Measurements from ENCODE around the gene UQCR10.
A peak's percentile ranks its signal among the peaks of the same experiment; 100 is the strongest.

UQCR10 gene

DNA sequence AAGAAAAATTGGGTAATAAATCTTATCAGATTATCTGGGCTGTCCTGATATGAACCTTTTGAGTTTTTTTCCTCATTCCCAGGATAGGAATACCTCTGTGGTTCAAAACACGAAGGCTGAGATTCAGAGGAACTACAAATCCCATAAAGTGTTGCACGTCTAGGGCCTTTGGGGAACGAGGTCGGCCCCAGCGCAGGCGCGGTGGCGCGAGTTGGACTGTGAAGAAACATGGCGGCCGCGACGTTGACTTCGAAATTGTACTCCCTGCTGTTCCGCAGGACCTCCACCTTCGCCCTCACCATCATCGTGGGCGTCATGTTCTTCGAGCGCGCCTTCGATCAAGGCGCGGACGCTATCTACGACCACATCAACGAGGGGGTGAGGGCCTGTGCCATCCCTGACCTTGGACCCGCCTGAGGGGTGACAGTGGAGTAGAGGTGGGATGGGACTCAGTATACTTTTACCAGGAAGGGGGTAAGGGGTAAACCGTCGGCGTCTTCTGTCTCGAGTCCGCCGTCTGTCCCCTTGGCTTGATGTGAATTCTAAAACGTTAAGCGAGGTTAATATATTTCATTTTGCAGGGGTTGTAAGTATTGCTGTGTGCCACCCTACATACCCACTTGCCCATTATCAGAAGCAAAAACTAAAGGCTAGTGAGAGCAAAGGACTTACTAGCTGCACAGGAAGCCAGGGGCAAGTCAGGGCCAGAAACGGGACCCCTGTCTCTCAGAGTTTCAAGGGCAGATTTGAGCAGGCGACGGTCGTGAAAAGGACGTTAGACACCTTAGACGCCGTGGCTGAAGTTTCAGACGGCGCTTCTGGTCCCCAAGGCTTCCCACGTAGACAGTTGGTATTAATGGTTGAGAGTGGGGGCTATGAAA is at the start of gene UQCR10:
Gene UQCR10, plus strand, starts transcription at position 199 of the 881 bp plus-strand sequence. Its CDS starts 30 bp downstream, at position 229.
- DNase-seq (ENCODE audit: low spot score): peak; percentile 90

DNA sequence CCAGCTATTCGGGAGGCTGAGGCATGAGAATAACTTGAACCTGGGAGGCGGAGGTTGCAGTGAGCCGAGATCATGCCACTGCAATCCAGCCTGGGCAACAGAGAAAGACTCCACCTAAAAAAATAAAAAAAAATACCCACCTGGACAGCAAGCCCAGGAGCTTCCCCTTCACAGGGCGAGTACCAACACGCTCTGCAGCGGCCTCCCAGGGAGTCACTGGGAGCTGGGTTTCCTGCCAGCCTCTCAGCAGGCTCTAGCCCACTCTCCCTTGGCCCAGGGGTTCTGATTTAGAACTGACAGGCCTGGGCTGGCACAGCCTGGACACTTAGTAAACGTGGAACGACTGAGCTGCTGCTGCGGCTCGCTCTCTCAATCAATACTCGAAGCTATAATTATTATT is 49.4 kb upstream of the UQCR10 start:
- DNase-seq (ENCODE audit: low spot score): no peak

DNA sequence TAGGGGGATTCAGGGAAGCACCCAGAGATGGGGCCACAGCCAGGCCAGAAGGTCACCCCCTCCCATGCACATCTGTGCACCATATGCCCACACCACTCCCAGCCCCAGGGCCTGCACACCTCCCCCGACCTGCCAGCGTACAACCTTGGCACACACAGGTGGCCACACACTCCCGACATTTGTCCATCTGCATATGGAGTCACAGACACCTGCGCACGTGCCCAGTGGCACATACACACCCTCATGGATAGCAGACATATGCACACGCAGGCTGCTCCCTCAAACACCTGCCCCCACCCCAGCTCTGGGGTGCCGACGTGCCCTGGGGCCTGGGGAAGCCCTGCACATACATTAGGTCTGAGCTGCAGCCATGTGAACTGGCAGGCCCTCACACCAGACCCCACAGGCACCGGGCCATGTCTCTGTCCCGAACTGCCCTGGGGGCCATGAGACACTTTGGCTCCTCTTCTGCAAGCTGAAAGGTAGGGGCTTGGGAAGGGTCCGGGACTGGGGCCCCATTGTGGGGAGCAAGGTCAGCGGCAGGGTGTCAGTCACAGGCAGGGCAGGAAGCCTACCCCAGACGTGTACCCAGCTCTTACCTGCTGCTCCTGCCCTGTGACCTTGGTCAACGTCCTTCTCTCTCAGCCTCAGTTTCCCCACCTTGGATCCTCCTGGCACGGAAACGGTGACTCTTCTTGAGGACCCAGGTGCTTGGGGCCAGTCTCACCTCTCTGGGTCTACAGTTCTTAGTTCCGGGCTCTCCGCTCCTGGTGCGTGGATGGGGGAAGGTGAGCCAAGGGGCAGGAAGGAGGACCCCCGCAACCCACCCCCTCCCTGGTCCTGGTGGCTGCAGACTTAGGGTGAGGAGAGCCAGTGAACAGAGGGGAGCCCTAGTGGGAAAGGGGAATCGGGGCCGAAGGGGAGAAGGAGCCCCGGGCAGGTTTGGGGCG is 47.9 kb upstream of the UQCR10 start:
- no peak for DNase-seq (ENCODE audit: low spot score)

DNA sequence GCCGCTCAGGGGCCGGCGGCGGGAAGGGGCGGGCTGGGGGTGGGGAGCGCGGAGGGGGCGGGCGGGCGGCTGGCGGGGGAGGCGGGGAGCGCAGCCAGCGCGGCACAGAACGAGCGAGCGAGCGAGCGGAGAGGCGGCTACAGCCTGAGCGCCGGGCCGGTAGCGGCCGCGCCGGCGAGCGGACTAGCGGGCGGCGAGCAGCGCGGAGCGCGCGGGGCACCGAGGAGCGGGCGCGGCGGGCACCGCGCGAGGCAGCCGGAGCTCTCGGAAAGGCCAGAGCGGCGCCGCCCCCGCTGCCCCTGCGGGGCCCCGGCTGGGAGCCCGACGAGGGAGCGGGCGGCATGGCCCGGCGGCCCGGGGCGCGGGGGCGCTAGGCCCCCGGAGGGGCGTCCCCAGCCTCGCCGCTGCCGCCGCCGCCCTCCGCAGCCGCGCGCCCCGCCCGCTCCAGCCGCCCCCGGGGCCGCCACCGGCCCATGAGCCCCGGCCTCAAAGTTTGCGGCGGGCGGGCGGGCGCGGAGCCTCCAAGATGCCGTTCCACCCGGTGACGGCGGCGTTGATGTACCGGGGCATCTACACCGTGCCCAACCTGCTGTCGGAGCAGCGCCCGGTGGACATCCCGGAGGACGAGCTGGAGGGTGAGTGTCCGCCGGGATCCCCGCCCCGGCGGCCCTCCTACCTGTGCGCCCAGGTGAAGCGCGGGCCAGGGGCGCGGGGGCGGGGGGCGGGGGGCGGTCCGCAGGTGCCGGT is 47.1 kb upstream of the UQCR10 start, which contains the start of gene CABP7:
Gene CABP7, plus strand, starts transcription at position 105 of the 747 bp plus-strand sequence. Its CDS starts 422 bp downstream, at position 527.
- DNase-seq (ENCODE audit: low spot score): no peak

DNA sequence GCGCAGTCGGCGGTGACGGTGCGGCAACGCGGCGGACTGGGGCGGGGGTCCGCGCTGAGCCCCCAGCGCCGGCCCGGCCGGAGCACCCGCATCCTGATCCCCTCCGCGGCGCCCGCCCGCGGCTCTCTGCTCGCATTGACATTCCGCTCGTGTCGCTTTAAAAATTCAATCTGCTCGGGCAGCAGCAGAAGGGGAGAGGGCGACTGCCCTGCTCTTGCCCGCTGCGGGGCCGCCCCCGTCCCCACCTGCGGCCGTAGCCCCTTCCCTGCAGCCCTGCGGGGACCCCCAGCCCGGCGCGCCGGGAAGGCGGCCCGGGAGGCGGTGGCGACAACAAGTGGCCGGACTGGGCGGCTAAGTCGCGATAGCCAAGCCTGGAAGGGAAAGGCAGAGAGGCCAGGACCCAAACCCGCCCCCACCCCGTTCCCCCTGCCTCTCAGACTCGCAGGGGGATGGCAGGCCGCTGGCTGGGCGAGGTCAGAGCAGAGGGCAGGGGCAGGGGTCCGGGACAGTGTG is 46.3 kb upstream of the UQCR10 start:
- no peak for DNase-seq (ENCODE audit: low spot score)

DNA sequence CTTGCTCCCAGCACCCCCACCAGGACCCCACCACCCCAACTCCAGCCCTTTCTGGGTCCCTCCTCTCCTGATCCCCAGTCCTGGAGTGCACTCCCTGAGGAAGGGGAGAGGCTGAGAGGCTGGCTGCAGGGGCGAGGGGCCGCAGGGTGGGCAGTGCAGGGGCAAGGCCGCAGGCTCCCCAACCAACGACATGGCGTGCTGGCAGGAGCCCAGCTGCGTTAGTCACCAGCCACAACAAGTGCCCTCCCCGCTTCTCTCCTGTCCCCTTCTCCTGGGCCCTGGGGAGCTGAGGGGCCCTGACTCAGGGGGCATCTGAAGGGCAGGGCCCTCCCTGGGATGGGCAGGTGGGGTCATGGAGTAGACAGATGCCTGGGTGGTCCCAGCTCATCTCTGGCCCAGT is 45.0 kb upstream of the UQCR10 start:
- DNase-seq (ENCODE audit: low spot score): no peak

DNA sequence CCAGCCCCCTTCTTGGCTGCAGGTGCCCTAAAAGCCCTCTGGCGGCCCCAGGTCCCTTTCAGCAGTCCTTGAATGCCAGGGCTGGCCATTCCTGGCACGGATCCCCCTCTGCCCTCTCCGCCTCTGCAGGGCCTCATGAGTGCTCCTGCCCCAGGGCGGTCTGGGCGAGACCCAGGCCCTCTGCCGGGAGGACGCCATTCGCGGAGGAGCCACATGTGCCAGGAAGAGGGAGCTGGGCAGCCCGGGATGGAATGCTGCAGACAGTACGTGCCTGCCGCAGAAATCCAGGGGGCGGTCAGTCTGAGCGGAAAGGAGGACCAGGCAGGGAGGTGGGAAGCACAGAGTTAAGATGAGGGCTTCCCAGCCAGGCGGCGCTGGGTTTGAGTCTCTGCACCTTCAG is 44.6 kb upstream of the UQCR10 start:
- no peak for DNase-seq (ENCODE audit: low spot score)

DNA sequence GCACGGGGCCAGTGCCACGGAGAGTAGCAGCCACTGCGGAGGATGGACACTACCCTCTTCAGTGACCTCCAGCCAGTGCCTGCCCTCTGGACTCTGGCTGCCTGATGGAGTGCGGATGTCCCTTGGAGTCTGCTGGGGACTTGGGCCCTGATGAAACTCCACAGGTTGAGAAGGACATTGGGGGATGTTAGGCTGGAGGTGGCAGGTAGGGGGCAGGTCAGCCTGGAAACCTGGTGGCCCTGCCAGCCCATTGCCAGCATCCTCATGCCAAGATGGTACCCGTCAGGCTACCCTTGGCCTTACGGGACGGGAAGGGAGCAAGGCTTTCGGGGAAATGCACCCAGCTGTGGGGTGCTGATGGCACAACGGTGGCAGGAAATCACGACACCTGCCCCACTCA is 43.4 kb upstream of the UQCR10 start:
- no peak for DNase-seq (ENCODE audit: low spot score)

DNA sequence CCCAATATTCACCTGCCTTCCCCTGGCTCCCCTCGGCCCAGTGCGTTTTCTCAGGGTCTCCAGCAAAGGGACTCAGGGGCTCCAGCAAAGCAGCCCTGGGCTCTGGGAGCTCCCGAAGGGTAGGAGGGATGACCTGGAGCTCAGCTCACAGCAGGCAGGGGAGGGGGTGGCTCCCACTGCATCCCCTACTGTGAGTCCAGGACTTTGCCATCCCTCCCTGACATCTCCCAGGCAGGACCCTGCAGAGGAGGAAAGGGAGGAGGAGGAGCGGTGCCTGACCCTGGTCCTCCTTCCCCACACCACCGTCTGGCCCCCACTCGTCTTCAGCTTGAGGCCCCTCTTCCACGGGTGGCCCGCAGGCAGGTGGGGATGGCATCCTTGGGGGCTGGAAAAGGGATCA is 42.3 kb upstream of the UQCR10 start:
- no peak for DNase-seq (ENCODE audit: low spot score)

DNA sequence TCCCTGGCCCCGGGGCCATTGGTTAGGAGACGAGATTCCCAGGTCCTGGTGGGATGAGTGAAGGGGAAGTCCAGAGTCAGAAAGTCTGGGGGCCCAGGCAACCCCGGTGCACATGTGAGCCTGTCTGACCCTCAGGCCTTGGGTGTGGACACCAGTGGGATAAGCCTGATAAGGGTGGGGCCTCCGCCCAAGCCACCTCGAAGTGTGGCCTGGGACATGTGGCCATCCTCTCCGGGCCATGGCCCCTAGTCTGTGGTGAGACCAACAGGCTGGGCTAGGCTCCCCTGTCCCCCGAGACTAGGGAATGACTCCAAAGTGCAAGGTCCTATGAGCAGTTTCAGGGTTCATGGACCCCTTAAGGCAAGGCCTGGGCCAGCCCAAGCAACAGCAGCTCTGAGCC is 41.1 kb upstream of the UQCR10 start:
- DNase-seq (ENCODE audit: low spot score): no peak

DNA sequence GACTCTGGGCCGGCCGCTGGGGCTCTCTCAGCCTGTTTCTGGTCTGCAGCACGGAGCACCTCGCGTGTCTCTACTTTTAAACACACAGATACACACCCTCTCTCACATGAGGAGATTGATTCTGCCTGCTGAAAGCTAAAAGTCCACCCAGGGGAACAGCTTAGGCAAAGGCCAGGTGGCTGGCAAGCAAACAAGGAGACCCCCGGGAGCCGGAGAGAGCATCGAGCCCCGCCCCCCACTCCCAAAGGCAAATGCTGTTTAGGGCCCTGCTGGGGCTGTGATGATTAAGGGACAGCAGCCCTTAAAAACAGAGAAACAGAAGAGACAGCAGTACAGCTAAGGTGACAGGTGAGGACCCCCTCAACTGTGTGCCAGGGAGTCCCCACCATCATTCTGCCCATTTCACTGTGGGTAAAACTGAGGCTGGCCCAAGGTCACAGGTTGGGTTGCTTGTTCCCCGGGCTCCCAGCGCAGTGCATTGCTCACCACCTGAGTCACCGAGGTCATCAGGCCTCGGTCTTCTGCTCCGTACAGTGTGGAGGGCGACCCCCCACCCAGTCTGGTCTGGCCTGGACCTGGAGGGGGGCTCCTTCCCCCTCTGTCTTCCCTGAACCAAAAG is 40.5 kb upstream of the UQCR10 start:
- peak; percentile 27 for DNase-seq (ENCODE audit: low spot score)

DNA sequence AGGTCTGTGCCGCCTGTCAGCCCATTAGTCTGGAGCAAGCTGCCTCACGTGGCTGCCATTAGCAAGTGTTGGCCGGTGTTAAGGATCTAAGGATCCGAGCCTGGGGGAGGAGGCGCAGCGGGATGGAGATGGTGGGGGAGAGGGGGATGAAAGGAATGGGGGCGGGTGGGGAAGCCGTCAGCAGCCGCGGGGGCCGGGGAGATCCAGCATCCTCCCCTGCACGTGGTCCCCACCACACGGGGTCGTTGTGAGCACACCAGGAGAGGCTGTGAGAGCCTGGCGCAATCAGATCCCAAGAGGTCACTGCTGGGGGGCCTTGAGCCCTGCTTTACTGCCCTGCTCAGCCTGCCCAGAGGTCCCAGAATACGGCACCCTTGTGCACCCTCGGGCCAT is 40.0 kb upstream of the UQCR10 start:
- peak; percentile 43 for DNase-seq (ENCODE audit: low spot score)

DNA sequence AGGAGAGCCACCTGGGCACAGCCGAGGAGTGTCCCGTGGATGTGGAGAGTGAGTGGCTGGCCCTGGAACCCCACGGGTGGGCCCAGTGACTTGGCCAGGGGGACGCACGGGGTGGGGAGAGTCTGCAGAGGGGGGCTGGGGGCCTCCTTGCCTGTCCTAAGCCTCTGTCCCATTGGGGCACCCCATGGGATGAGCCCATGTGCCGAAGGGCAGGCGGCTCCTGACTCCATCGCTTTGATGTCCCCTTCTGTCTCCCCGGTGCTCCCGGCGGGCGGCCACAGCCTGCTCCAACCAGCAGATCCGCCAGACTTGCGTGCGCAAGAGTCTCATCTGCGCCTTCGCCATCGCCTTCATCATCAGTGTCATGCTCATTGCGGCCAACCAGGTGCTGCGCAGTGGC is 38.0 kb upstream of the UQCR10 start:
- DNase-seq (ENCODE audit: low spot score): no peak

DNA sequence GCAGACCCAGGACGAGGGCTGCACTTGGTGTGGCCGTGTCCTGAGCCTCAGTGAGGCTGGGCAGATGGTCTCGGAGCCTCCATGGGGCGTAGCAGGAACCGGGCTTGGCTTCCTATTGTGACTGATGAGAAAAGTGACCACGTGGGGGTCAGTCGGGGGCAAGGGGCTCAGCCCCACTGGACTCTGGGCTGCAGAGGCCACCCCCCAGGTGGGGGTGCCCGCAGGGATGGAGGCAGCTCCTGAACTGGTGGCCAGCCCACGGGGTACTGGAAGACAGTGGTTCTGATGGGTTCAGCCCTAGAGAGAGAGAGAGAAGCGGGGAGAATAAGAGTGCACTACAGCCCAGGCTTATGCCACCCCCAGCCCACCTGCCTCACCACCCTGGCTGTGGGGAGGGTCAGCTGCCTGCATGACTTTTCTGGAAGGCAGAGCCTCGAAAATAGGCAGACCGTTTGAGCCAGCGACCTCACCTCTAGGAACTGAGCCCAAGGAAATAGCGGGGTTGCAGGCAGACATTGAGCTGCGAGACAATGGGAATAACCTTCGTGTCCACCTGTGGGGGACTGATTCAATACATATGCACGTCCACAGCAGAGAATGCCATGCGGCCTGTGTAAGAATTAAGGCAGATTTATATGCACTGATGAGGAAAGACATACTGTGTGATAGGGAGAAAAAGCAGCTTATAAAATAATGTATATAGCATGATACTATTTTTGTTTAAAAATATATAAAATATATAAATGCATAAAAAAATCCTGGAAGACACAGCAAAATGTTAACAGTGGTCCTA is 35.9 kb upstream of the UQCR10 start:
- no peak for DNase-seq (ENCODE audit: low spot score)

DNA sequence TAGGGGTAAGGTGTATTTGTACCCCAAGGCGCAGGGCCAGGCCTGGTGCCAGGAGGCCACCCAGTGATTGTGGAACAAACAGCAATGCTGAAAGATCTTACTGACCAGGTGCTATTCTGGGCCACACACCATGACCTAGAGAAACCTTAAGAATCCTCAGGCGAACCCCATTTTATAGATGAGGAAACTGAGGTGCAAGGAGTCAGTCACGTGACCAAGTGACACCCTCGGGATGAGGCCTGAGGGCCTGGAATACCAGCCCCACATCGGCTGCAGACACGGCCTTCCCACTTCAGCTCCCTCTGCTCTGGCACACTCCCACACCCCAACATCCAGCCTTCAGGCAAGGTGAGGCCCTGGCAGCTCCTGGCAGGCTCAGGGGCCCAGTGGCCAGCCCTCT is 34.3 kb upstream of the UQCR10 start:
- DNase-seq (ENCODE audit: low spot score): no peak

DNA sequence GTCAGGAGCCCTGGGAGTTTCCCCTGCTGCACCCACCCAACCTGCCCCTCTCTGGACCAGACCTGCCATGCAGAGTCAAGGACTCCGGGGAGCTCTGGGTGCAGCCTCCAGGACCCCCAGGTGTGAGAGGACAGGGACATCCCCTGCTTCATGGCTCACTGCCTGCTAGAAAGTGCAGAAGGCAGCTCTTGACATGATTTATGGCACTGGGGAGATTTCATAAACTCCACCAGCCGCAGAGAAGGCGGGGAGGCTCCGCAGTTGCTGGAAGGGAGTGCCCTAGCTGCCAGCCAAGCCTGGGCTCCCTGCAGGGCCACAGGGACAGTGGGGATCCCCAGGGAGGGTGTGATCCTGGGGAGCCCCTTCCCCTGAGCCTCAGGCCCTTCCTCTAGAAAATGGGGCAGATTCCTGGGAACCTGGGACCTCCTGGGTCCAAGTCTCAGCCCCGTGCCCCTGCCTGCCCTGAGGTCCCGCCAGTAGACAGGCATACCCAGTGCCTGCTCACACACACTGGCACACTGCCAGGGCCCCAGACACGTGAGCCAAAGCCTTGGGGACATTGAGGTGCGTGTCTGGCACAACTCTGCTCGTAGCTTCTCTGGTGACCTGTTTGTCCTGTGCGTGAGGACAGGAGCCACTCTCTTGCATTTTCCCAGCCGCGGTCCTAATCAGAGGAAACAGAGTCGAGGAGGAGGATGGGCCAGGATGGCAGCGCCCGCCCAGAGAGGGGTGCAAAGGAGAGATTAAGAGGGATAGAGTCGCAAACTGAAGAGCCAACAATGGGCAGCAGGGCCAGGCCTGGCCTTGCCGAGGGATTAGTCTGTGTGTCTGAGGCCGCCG is 33.6 kb upstream of the UQCR10 start:
- DNase-seq (ENCODE audit: low spot score): no peak

DNA sequence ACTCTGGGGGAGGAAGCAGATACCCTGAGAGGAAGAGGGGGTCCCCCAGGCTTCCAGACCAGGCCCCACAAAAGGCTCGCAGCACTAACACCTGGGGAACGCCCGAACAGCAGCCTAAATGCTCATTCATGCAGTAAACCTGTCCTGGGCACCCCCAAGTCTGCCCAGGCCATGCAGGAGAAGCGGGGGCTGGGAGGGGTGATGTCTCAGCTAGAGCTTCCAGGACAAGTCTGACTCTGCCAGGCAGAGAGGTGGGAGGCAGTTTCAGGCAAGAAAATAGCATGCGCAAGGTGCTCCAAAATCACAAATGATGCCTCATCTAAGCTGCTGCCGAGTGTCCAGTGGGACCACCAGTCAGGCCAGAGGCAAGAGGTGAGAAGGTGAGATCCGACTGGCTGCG is 32.8 kb upstream of the UQCR10 start:
- DNase-seq (ENCODE audit: low spot score): no peak

DNA sequence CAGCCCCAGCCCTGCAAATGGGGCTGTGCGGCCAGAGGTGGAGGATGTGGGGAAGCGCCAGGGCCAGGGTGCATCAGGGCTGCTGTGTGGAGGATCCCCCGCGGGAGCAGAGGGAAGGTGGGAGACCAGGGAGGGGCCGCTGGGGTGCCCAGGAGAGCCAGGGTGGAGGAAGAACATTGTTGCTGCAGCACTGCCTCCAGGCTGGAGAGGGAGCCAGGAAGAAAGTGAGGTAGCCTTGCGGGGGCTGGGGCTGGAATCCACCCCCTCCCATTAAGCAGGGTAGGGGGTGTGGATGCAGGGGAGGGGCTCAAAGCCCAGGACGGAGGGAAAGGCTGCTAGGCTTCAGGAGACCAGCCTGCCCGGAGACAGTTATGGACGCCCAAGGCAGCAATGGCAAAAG is 32.3 kb upstream of the UQCR10 start:
- no peak for DNase-seq (ENCODE audit: low spot score)

DNA sequence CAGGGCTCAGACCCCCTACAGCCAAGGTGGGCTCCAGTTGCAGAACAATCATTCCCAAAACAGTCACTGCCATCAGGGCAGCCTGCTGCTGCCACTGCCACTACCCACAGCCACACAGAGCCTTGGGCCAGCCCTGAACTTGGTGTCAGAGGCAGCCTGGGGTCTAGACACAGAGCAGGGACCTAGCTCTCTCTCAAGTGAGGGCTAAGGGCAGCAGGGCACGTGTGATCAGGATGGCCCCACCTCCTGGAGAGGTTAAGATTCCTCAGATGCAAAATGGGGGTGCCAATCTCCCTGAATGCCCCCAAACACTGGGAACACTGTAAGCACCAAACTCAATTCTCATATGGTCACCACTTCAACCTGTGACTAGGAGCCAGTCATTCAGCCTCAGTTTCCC is 31.8 kb upstream of the UQCR10 start:
- DNase-seq (ENCODE audit: low spot score): no peak

Measured in RKO (cell line).